ENCODE results near the gene DCX. TPM values are rescaled to one million over a fixed set of nuclear protein-coding genes. Genes with fewer than 3 reads are reported as not detected.

The DCX gene
- total RNA-seq, 4 donors from 2014 or later: not detected

DNA sequence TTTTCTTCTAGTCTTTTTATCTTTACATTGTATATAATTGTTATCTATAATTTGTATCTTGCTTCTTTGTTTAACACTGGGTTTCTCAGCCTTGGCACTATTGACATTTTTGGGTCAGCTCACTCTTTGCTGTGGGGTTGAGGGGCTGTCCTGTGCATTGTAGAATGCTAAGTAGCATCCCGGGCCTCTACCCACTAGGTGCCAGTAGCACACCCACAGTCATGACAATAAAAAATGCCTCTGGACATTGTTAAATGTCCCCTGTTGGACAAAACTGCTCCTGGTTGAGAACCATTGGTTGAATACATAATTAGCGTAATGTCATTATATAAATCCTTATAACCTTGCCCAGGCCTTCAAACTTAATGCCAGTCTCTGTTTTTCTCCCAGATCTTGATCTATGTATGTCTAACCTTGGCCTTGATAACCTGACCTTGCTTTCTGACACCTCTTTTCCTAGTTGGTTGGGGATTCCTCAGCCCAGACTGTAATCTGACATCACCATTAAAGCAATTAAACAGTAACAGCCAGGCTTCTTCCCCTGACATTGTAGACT lies 46.1 kb downstream of the DCX start:
- WGBS, 2 donors (ENCODE audit: low coverage in 1 of 2): 86% methylated on average over 2 of the region's 2 CpGs; no CpG with 5 or more reads in 1 of the 2 donors
- Histone ChIP-seq H3K27ac (no peak overlapping the region), H3K27me3 (no peaks in the 10 kb centered on the region), H3K4me1 (no peaks in the 10 kb centered on the region), H3K4me3 (no peak overlapping the region), H3K36me3 (no peaks in the 10 kb centered on the region), H3K9me3 (no peaks in the 10 kb centered on the region)
- intact Hi-C loops (cut with DNase I; ENCODE audit: low total_unique reads) (no loop called here), in situ Hi-C loops (cut with MboI; ENCODE audit: low pct_ligation_motif_present in 1 of 4, low pct_unique_long_range_greater_than_20kb in 1 of 4, low sequenced_read_pairs in 3 of 4) (no loop called here)
- DNase-seq: no peak
- TF ChIP-seq EP300 (IDR thresholded peaks at IDR 0.05; ENCODE audit: low read depth): no peak
- TF ChIP-seq, protein P1, sequence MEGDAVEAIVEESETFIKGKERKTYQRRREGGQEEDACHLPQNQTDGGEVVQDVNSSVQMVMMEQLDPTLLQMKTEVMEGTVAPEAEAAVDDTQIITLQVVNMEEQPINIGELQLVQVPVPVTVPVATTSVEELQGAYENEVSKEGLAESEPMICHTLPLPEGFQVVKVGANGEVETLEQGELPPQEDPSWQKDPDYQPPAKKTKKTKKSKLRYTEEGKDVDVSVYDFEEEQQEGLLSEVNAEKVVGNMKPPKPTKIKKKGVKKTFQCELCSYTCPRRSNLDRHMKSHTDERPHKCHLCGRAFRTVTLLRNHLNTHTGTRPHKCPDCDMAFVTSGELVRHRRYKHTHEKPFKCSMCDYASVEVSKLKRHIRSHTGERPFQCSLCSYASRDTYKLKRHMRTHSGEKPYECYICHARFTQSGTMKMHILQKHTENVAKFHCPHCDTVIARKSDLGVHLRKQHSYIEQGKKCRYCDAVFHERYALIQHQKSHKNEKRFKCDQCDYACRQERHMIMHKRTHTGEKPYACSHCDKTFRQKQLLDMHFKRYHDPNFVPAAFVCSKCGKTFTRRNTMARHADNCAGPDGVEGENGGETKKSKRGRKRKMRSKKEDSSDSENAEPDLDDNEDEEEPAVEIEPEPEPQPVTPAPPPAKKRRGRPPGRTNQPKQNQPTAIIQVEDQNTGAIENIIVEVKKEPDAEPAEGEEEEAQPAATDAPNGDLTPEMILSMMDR (IDR thresholded peaks at IDR 0.05): no peak
- TF ChIP-seq POLR2A (IDR thresholded peaks at IDR 0.05): no peak
- TF ChIP-seq POLR2AphosphoS5 (IDR thresholded peaks at IDR 0.05): no peak

GRCh38 chrX:111363741-111364140 lies 48.3 kb downstream of the DCX start:
- DNase-seq: no peak
- no peaks in the 10 kb centered on the region for H3K27me3 ChIP-seq
- intact Hi-C loops (cut with DNase I; ENCODE audit: low total_unique reads): no loop called here
- no peaks in the 10 kb centered on the region for H3K36me3 ChIP-seq
- H3K4me1 ChIP-seq: no peaks in the 10 kb centered on the region
- TF ChIP-seq POLR2A (IDR thresholded peaks at IDR 0.05) (no peak), POLR2AphosphoS5 (IDR thresholded peaks at IDR 0.05) (no peak), EP300 (IDR thresholded peaks at IDR 0.05; ENCODE audit: low read depth) (no peak)
- TF ChIP-seq, protein P1 (IDR thresholded peaks at IDR 0.05): no peak
- H3K9me3 ChIP-seq: no peaks in the 10 kb centered on the region
- WGBS, 2 donors (ENCODE audit: low coverage in 1 of 2): 87% methylated on average over 3 of the region's 3 CpGs; no CpG with 5 or more reads in 1 of the 2 donors
- H3K4me3 ChIP-seq: no peak overlapping the region
- in situ Hi-C loops (cut with MboI; ENCODE audit: low pct_ligation_motif_present in 1 of 4, low pct_unique_long_range_greater_than_20kb in 1 of 4, low sequenced_read_pairs in 3 of 4): no loop called here
- no peak overlapping the region for H3K27ac ChIP-seq

DNA sequence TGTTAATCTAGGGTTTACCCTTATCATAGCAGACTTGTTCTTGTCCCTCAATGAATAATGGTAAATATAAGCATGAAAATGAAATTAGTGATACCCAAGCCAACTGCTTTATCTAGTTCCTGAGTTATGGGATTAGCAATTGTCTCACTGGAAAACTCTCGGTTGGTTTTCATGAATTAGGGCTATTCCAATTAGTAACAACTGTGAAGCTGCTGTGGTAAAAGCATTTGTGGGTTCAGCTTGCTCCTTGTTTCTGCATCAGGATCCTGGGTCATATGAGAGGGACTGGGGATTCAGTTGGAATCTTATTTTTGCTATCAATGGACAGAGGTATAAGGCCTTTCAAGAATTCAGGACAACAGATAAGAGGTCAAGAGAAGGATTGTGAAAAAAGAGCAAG lies 50.2 kb downstream of the DCX start:
- in situ Hi-C loops (cut with MboI; ENCODE audit: low pct_ligation_motif_present in 1 of 4, low pct_unique_long_range_greater_than_20kb in 1 of 4, low sequenced_read_pairs in 3 of 4) (no loop called here), intact Hi-C loops (cut with DNase I; ENCODE audit: low total_unique reads) (no loop called here)
- no peaks in the 10 kb centered on the region for H3K36me3 ChIP-seq
- WGBS, 2 donors (ENCODE audit: low coverage in 1 of 2): 62% methylated on average over 1 of the region's 1 CpG; no CpG with 5 or more reads in 1 of the 2 donors
- no peaks in the 10 kb centered on the region for H3K9me3 ChIP-seq
- TF ChIP-seq POLR2A (IDR thresholded peaks at IDR 0.05): no peak
- no peak for DNase-seq
- H3K27me3 ChIP-seq: no peaks in the 10 kb centered on the region
- H3K27ac ChIP-seq: no peak overlapping the region
- H3K4me3 ChIP-seq: no peak overlapping the region
- H3K4me1 ChIP-seq: no peaks in the 10 kb centered on the region

DNA sequence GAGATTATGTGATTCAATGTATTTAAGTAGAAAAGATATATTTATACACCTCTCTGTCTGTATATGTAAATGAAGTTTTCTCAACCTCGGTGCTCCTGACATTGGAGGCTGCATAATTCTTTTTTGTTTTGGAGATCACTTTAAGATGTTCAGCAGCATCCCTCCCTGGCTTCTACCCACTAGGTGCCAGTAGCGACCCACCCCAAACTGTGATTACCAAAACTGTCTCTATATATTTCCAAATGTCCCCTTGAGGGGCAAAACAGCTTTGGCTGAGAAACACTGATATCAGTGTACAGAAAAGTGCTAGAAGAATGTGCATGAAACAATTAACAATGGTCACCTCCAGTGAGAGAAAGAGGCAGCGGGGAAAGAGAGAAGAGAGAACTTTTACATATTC lies 51.2 kb downstream of the DCX start:
- H3K4me3 ChIP-seq: no peak overlapping the region
- intact Hi-C loops (cut with DNase I; ENCODE audit: low total_unique reads) (no loop called here), in situ Hi-C loops (cut with MboI; ENCODE audit: low pct_ligation_motif_present in 1 of 4, low pct_unique_long_range_greater_than_20kb in 1 of 4, low sequenced_read_pairs in 3 of 4) (no loop called here)
- DNase-seq: no peak
- H3K36me3 ChIP-seq: no peaks in the 10 kb centered on the region
- no peak overlapping the region for H3K27ac ChIP-seq
- TF ChIP-seq POLR2AphosphoS5 (IDR thresholded peaks at IDR 0.05): no peak
- no peak for TF ChIP-seq EP300 (IDR thresholded peaks at IDR 0.05; ENCODE audit: low read depth)
- TF ChIP-seq, protein P1 (IDR thresholded peaks at IDR 0.05): no peak
- TF ChIP-seq POLR2A (IDR thresholded peaks at IDR 0.05): no peak
- no peaks in the 10 kb centered on the region for H3K27me3 ChIP-seq
- 48% methylated on average over 3 of the region's 3 CpGs; no CpG with 5 or more reads in 1 of the 2 donors for WGBS, 2 donors (ENCODE audit: low coverage in 1 of 2)
- H3K4me1 ChIP-seq: no peaks in the 10 kb centered on the region
- H3K9me3 ChIP-seq: no peaks in the 10 kb centered on the region
